ENCODE data around the gene C1R. TPM values are rescaled to one million over a fixed set of nuclear protein-coding genes. Genes with fewer than 3 reads are reported as not detected.

C1R gene
- total RNA-seq, 1 donor, result 528 TPM

DNA sequence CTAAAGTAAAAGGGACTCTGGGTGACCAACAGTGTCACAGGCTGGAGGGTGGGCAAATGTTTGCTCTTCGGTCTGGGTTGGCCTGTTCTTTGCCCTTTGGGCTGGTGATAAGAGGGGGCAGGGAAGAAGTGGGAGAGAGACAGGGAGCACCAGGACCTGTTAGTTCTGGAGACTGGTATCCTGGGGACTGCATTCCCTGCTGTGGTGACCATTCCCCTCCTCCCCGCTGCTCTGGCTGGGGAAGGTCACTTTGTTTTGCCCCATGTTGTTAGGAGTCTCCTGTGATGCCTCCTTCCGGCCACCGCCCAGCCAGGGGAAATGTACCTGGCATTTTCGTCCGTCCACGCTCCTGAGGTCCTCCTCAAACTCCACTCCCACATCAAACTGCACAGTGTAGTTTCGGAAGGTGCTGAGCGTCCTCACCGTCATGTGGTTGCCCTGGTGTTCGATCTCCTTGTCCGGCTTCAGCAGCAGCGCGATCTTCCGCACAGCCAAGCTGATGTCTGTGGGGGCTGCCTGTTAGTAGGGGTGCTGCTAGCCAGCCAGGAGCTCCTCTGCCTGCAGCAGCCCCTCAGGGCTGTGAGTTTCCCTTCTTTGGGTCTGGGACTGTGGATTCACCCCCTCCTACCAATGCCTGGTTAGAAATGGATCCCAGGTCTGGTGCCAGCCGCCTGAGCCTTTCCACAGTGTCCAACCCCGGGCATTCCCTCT, 35.8 kb upstream of the C1R start:
- no peak overlapping the region for H3K4me3 ChIP-seq (ENCODE audit: low read depth, low read length)
- no peak for DNase-seq (ENCODE audit: low read depth)
- TF ChIP-seq, protein P1, sequence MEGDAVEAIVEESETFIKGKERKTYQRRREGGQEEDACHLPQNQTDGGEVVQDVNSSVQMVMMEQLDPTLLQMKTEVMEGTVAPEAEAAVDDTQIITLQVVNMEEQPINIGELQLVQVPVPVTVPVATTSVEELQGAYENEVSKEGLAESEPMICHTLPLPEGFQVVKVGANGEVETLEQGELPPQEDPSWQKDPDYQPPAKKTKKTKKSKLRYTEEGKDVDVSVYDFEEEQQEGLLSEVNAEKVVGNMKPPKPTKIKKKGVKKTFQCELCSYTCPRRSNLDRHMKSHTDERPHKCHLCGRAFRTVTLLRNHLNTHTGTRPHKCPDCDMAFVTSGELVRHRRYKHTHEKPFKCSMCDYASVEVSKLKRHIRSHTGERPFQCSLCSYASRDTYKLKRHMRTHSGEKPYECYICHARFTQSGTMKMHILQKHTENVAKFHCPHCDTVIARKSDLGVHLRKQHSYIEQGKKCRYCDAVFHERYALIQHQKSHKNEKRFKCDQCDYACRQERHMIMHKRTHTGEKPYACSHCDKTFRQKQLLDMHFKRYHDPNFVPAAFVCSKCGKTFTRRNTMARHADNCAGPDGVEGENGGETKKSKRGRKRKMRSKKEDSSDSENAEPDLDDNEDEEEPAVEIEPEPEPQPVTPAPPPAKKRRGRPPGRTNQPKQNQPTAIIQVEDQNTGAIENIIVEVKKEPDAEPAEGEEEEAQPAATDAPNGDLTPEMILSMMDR (IDR thresholded peaks at IDR 0.05; ENCODE audit: insufficient read depth, low read length), result no peak

DNA sequence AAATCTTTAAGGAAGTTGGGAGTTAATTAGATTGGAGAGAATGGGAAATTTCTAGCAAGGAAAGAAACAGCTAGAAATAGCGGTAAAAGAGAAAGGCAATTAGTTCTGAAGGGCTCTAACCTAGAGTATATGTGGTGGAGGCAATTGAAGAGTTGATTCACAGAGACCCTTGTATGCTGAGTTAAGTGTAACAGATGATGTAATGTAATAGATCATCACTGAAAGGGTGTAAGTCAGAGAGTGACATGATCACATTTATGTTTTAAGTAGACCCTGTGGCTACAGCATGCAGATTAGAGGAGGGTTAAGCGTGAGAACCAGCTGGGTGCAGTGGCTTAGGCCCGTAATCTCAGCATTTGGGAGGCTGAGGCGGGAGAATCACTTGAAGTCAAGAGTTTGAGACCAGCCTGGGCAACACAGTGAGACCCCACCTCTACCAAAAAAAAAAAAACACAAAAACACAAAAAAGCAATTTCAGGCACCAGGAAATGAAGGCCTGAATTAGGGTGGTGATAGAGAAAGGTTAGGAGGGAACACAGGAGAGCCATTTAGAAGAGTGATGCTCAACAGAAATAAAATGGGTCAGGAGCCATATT, 33.5 kb upstream of the C1R start:
- TF ChIP-seq, protein P1 (IDR thresholded peaks at IDR 0.05; ENCODE audit: insufficient read depth, low read length), result no peak
- no peak overlapping the region for H3K4me3 ChIP-seq (ENCODE audit: low read depth, low read length)
- no peak for DNase-seq (ENCODE audit: low read depth)

DNA sequence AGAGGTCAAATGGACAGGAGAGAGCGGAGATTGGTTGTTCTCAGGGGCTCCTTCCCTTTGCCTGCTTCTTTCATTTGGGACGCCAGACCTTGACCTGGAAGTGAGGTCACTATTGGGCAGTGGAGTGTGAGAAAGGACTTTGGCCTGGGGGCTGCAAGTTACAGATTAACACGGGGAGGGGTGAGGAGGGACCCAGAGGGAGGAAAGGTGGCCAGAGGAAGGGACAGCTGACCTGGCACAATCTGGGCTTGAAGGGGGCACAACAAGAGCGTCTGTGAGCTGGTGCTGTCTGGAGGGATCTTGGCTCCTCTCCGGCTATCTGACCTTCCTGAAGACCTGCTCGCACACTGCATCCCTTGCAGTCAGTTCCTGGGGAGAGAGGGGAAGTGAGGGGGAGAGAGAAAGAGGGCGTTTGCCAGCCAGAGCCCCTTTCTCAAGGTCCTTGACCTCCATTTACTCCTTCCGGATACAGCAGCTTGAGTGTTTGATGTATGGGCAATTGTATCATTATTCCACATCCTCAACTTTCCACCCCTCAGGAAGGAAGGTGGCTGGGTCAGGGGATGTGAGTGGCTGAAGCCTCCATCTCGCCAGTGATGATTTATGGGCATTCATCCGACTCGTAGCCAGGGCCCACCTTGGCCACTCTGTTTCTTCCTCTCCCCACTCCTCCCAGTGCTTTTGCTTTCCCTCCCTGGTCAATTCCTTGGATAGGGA, 31.7 kb upstream of the C1R start:
- no peak for DNase-seq (ENCODE audit: low read depth)
- H3K4me3 ChIP-seq (ENCODE audit: low read depth, low read length), result no peak overlapping the region
- TF ChIP-seq, protein P1 (IDR thresholded peaks at IDR 0.05; ENCODE audit: insufficient read depth, low read length), result no peak

DNA sequence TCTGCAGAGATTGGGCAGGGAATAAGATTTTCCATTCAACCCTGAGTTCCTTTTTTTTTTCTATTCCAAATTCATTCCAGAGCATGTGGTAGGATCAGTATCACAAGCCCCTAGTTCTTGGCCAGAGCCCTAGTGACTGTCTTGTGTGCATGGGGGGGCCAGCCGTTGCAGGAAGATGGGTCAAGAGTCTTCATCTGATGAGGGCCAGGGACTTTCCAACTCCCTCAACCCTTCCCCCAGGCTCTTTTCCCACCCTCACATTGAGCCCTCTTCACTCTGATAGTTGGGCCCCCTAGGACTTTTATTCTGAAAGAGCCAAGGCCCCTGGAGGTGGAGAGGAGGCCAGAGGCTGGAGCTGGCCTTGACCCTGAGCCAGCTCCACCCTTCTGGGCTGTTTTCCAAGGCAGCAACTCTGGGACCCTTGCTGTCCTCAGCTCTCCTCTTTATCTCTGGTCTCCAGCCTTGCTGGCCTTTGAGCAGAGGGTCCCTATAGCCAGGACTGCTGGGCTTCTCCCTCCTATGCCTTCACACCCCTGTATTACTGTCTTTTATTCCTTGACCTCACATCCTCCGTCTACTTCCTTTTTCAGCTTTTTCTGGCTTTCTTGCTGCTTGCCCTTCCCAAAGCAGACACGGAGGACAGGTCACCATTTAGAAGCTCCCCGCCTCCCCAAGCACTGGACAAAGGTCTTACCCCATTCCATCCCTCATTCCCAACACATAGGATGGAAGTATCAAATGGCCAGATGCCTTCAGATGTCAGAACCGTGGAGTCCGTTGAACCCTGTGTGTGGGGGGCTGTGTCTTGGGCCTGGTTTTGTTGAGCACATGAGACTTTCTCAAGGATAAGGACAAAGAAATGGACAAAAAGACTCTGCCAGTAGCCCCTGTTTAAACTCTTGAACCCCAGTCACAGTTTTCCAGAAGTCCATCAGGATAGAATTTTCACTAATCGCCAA, 30.8 kb upstream of the C1R start:
- H3K4me3 ChIP-seq (ENCODE audit: low read depth, low read length), result no peak overlapping the region
- TF ChIP-seq, protein P1 (IDR thresholded peaks at IDR 0.05; ENCODE audit: insufficient read depth, low read length), result no peak
- no peak for DNase-seq (ENCODE audit: low read depth)

DNA sequence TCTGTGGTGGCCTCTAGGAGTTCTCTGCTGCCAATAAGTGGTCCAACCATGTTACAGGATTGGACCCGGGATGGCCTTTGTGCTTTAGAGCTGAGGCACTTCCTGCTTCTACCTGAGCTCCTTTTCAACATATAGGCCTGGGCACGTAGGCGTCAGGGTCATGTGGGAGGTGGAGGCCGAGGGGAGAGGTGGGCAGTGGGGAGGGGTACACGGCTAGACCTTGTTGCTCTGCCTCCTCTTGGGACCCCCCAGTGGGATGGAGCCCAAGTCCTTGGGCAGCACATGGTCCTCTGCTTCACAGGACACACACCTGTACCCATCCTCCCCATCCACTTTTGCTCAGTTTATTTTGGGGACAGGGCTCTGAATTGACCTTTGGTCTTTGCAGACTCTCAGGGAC, 29.1 kb upstream of the C1R start:
- no peak overlapping the region for H3K4me3 ChIP-seq (ENCODE audit: low read depth, low read length)
- no peak for DNase-seq (ENCODE audit: low read depth)
- TF ChIP-seq, protein P1 (IDR thresholded peaks at IDR 0.05; ENCODE audit: insufficient read depth, low read length), result no peak

DNA sequence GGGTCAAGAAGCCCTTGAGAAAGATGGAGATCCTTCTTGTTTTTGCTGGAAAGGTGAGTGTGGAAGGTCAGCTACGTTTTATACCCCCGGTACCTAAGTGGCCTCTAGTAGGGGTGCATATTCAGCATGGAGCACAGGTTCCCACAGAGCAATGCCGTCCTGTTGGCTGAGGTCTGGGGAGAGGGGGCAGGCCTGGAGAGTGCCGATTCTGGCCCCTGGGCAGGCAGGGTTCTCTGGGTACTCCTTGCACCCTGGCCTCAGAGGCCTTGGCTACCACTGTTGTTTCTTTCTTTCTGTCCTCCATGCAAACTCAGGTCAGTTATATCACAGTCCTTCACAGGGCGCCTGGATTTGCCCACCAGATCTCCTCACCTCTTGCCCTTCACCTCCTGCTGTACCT, 27.9 kb upstream of the C1R start:
- no peak for DNase-seq (ENCODE audit: low read depth)
- TF ChIP-seq, protein P1 (IDR thresholded peaks at IDR 0.05; ENCODE audit: insufficient read depth, low read length), result no peak

More for the DNA sequence above, 27.9 kb upstream of the C1R start:
- H3K4me3 ChIP-seq (ENCODE audit: low read depth, low read length), result no peak overlapping the region
